Limb (tissue), 2 donors: Measurements from ENCODE around the gene TANC2.

ENCODE experiments used
- DNase-seq, 2 donors: peaks; one replicate each; pipeline ENCODE4 v3.0.0-alpha.2; 2016; ENCODE audit errors: extremely low spot score in 2 of 2

The TANC2 gene

DNA sequence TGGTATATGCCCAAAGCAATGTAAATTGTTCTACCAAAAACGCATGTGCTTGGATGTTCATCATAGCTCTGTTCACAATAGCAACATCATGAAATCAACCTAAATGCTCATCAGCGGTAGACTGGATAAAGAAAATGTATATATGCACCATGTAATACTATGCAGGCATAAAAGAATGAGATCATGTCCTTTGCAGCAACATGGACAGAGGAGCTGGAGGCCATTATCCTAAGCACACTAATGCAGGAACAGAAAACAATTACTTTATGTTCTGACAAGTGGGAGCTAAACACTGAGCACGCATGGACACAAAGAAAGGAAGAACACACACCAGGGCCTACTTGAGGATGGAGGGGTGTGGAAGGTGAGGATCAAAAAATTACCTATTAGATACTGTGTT, 33.7 kb downstream of the TANC2 start:
- DNase-seq, result no peak

DNA sequence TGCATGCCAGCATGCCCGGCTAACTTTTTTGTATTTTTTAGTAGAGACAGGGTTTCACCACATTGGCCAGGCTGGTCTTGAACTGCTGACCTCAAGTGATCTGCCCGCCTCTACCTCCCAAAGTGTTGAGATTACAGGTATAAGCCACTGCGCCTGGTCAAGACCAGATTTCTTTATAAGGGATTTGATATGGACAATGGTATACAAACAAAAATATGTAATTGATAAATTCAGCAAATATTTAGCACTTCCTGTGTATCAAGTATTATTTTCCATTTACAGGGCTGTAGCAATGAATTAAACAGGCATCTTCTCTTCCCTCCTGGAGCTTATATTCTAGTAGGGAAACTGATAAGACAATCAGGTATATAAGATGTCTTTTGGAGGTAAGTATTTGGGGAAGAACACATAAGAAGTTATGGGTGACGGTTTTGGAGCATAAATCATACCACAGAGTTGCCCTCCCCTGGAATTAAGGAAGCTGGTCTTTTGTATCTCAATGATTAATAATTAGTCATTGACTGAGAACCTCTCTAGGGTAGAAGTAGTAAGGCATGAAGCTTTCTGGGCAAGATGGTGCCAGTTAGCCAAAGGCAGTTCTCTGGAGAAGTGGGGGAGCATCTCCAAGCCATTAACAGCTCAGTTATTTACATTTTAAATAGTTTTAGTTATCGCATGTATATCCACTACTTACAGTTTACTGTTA, 35.8 kb downstream of the TANC2 start:
- DNase-seq, result no peak

DNA sequence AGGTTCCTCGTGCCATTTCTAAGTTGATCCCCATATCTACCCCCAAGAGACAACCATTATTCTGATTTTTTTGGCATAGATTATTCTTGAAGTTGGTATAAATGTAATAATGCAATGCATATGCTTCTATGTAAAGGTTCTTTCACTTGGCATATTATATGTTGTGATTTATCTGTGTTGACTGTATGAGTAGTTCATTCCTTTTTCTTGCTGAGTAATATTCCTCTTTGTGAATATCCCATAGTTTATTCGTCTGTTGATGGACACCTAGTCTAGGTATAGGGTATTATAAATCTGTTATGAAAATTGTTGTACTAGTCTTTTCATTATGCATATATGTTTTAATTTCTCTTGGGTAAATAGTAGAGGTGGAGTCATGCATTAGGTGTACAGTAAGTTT, 36.6 kb downstream of the TANC2 start:
- no peak for DNase-seq

DNA sequence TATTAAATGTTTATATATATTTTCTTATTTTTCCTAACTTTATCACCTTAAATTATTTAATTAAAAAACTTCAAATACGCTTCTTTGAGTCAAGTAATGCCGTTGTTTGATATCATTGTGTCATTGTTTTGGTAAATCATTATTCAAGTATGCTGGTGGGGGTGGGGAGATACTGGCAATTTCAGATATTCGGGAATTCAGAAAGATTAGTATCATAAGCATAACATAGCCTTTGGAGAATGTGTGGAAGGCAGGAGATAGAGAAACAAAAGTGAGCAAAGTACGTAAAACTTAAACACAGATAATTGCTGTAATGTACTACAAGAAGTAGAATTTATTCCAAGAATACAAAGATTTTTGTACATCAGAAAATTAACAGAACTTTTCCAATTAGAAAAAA, 49.8 kb downstream of the TANC2 start:
- DNase-seq, result no peak
